ENCODE measurements around the gene C12orf57. TPM values are rescaled to one million over a fixed set of nuclear protein-coding genes. Genes with fewer than 3 reads are reported as not detected.

The C12orf57 gene
- total RNA-seq, 1 experiment from 2014 or later: not detected

Other genes starting within 250 kb of the C12orf57 start
- 0.24 and 2.3 TPM in 2 replicates for gene PIANP, start 243.2 kb upstream of the C12orf57 start, total RNA-seq (2014; rRNA removed; shearing (Covaris generic))
- gene COPS7A, start 220.0 kb upstream of the C12orf57 start, total RNA-seq (2014; rRNA removed; shearing (Covaris generic)): 40.7 and 45.7 TPM in 2 replicates
- 168 and 187 TPM in 2 replicates for gene MLF2, start 190.9 kb upstream of the C12orf57 start, total RNA-seq (2014; rRNA removed; shearing (Covaris generic))
- gene PTMS, start 177.7 kb upstream of the C12orf57 start, total RNA-seq (2014; rRNA removed; shearing (Covaris generic)): 86.8 and 166 TPM in 2 replicates
- not detected in 2 replicates for gene LAG3, start 171.5 kb upstream of the C12orf57 start, total RNA-seq (2014; rRNA removed; shearing (Covaris generic))
- not detected in 2 replicates for gene CD4, start 154.5 kb upstream of the C12orf57 start, total RNA-seq (2014; rRNA removed; shearing (Covaris generic))
- gene GPR162, start 122.2 kb upstream of the C12orf57 start, total RNA-seq (2014; rRNA removed; shearing (Covaris generic)): 5.3 and 12.3 TPM in 2 replicates
- gene P3H3, start 115.6 kb upstream of the C12orf57 start, total RNA-seq (2014; rRNA removed; shearing (Covaris generic)): 6.9 and 7.4 TPM in 2 replicates
- gene GNB3, start 103.1 kb upstream of the C12orf57 start, total RNA-seq (2014; rRNA removed; shearing (Covaris generic)): 0.19 and 5.1 TPM in 2 replicates
- gene CDCA3, start 92.7 kb upstream of the C12orf57 start, total RNA-seq (2014; rRNA removed; shearing (Covaris generic)): 30.8 and 52.8 TPM in 2 replicates
- 87.3 and 104 TPM in 2 replicates for gene USP5, start 91.9 kb upstream of the C12orf57 start, total RNA-seq (2014; rRNA removed; shearing (Covaris generic))
- gene TPI1, start 76.5 kb upstream of the C12orf57 start, total RNA-seq (2014; rRNA removed; shearing (Covaris generic)): 675 and 790 TPM in 2 replicates
- 7.9 and 10.2 TPM in 2 replicates for gene SPSB2, start 70.7 kb upstream of the C12orf57 start, total RNA-seq (2014; rRNA removed; shearing (Covaris generic))
- gene LRRC23, start 39.2 kb upstream of the C12orf57 start, total RNA-seq (2014; rRNA removed; shearing (Covaris generic)): 8.3 and 14.4 TPM in 2 replicates
- gene ENO2, start 29.4 kb upstream of the C12orf57 start, total RNA-seq (2014; rRNA removed; shearing (Covaris generic)): 21.5 and 24.7 TPM in 2 replicates
- gene ATN1, start 16.1 kb upstream of the C12orf57 start, total RNA-seq (2014; rRNA removed; shearing (Covaris generic)): 3.1 and 6.6 TPM in 2 replicates
- gene RNU7-1, start 206 bp upstream of the C12orf57 start, total RNA-seq (2014; rRNA removed; shearing (Covaris generic)): not detected in 2 replicates
- gene PTPN6, start 7.3 kb downstream of the C12orf57 start, total RNA-seq (2014; rRNA removed; shearing (Covaris generic)): 0.31 and 0.48 TPM in 2 replicates
- gene PHB2, start 26.6 kb downstream of the C12orf57 start, total RNA-seq (2014; rRNA removed; shearing (Covaris generic)): 172 and 183 TPM in 2 replicates
- gene EMG1, start 26.9 kb downstream of the C12orf57 start, total RNA-seq (2014; rRNA removed; shearing (Covaris generic)): 42.6 and 50.5 TPM in 2 replicates
- 9.2 and 14.7 TPM in 2 replicates for gene LPCAT3, start 74.5 kb downstream of the C12orf57 start, total RNA-seq (2014; rRNA removed; shearing (Covaris generic))
- gene C1S, start 116.7 kb downstream of the C12orf57 start, total RNA-seq (2014; rRNA removed; shearing (Covaris generic)): 20.3 and 39.8 TPM in 2 replicates
- gene C1R, start 148.4 kb downstream of the C12orf57 start, total RNA-seq (2014; rRNA removed; shearing (Covaris generic)): 10.7 and 16.0 TPM in 2 replicates
- gene C1RL, start 165.2 kb downstream of the C12orf57 start, total RNA-seq (2014; rRNA removed; shearing (Covaris generic)): 5.8 and 11.0 TPM in 2 replicates
- 0.31 TPM in 1 of 2 replicates, not detected in the other for gene RBP5, start 184.9 kb downstream of the C12orf57 start, total RNA-seq (2014; rRNA removed; shearing (Covaris generic))
- 8.5 and 15.6 TPM in 2 replicates for gene CLSTN3, start 186.3 kb downstream of the C12orf57 start, total RNA-seq (2014; rRNA removed; shearing (Covaris generic))
- gene PEX5, start 245.7 kb downstream of the C12orf57 start, total RNA-seq (2014; rRNA removed; shearing (Covaris generic)): 18.9 and 21.0 TPM in 2 replicates